ENCODE results near the gene TTC36.

DNA sequence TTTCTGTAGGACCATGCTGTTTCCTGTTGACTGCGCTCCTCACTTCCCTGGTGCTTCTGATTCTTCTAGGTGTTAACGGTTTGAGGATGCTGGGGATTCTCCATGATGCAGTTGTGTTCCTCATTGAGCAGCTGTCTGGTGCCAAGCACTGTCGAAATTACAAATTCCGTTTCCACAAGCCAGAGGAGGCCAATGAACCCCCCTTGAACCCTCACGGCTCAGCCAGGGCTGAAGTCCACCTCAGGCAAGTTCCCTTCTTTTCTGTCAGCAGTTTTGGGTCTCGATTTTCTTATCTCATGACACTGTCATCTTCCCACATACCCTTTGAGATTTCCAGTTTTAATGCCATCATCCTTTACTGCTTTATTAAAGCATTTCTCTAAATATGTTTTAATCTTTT is 7.7 kb upstream of the TTC36 start:
- TF ChIP-seq MYC (IDR thresholded peaks at IDR 0.05; ENCODE audit: low read depth, low read length) = no peak
- TF ChIP-seq POLR2A (IDR thresholded peaks at IDR 0.05; ENCODE audit: extremely low read depth, insufficient read length) = no peak

Data from NB4 (cell line).